ENCODE data around the gene GLDN.
A peak's percentile ranks its signal among the peaks of the same experiment; 100 is the strongest.
"Not testable (repeated sequence)": the region's sequence is repeated elsewhere in the genome, so short reads cannot be mapped to it uniquely, and the experiment has no call there.

GLDN gene

GRCh38 chr15:51390966-51391422 is 49.5 kb downstream of the GLDN start:
- no peak for DNase-seq

- no peak for DNase-seq
These were observed 55.5 kb downstream of the GLDN start for GRCh38 chr15:51396921-51397320.

- DNase-seq: no peak
These were observed 57.2 kb downstream of the GLDN start for GRCh38 chr15:51398626-51399025.

- no peak for DNase-seq
These were observed 59.8 kb downstream of the GLDN start for GRCh38 chr15:51401051-51401780.

DNA sequence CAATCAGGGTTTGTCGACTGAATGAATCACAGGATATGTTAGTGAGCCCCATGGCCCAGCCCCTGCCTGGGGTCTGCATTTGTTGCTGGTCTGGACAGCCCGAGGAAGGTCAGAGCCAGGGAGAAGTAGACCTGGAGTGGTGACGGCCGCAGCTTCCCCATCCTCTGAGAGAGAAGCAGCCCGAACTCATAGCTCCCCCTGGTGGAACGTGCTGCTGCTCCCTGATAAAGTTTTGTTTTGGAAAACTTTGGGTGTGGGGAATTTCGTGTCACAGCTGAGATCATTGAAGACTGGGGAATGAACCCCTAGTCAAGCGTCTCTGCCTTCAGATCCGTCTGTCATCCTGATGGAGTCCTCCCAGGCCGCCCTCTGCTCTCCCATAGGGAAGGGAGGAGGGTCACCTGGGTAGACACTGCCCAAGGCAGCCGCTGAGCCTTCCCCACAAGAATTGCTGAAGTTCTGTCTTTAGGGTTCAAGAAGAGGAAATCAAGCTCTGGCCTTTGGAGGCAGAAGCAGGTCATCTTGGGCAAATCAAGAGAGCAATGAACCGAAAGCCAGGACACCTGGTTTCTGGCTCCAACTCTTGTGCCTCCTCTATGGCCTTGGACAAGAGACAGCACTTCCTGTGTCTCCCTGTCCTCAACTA is 60.5 kb downstream of the GLDN start:
- peak in 1 of 2 donors; percentile 16 for DNase-seq

DNA sequence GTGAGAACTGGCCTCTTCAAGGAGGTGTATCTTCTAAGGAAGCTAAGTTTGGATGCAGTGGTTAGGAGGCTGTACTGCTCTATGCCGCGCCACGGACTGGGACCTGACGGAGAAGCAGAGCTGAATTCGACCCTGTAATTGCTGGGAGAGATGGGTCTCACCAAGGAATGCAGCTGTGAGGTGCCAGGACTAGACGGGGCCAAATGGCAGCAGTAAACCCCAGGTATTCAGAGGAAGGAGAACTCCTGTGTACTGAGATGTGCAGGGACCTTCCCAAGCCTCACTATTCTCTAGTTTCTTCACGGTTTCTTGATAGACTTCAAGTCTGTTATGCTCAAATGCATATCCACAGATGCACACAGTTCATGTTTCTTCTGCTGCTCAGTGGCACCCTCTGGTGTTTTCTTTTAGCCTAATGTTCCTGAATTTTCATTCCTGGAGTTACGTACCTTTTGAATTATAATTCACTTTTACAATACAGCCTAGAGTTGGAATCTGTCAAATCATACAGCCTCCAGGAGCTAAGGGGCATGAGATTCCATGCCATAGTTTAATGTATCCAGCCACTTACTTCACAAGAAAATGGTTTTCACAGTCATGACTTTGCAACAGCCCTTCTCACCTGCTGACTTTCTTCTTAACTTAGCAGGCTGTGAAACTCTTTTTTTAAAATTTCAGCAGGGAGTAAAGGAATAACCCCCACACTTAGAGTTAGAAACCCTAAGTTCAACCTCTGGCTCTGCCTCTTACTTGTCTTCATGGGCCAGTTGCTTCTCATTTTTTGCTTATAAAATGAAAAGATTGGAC is 61.8 kb downstream of the GLDN start:
- DNase-seq: no peak

GRCh38 chr15:51403946-51404695 is 62.7 kb downstream of the GLDN start:
- DNase-seq: no peak

DNA sequence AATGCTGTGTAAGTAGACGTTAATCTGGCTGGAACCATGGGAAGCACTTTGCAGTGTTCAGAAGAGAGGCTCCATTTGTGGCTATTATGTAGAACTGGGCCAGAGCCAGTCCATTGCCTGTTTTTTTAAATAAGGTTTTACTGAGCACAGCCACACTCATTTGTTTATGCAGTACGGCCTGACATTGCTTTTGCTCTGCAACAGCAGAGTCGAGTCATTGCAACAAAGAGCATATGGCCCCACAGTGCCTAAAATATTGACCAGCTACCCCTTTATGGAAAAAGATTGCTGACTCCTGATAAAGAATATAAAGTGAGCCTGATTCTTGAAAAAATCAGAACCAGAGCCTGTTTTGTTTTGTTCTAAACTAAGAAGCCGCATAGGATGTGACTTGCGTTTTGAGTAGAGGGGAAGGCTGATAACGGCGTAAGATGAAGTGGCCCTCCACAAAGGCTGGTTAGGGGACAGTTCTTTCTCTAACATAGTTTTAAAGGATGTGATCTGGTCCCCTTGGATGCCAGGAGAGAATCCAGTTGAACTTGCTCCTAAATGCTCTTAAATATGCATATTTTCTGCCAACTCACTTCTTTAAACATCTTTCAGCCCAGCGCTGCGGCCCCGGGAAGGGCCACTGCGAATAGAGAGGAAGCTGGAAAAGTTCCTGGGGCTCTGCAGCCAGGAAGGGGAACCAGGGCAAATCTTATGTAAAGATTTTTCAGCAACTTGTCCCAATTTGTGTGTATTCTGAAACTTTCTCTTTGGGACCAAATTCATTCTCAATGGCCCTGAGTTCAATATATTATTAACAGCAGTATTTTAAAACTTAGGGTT is 64.5 kb downstream of the GLDN start:
- no peak for DNase-seq

GRCh38 chr15:51414256-51414860 is 72.9 kb downstream of the GLDN start:
- no peak for DNase-seq

- DNase-seq: no peak
These were observed 74.7 kb downstream of the GLDN start for GRCh38 chr15:51416129-51416528.

GRCh38 chr15:51423040-51423439 is 81.6 kb downstream of the GLDN start:
- not testable (repeated sequence) for DNase-seq

GRCh38 chr15:51424780-51425179 is 83.3 kb downstream of the GLDN start:
- no peak for DNase-seq

- DNase-seq: no peak
These were observed 84.1 kb downstream of the GLDN start for GRCh38 chr15:51425517-51426040.

DNA sequence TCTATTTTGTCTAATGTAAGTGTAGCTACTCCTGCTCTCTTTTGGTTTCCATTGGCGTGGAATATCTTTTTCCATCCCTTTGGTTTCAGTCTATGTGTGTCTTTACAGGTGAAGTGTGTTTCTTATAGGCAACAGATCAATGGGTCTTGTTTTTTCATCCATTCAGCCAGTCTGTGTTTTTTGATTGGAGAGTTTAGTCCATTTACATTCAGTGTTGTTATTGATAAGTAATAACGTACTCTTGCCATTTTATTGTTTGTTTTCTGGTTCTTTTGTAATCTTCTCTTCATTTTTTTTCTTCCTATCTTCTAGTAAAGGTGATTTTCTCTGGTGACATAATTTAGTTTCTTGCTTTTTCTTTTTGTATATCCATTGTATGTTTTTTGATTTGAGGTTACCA is 97.1 kb downstream of the GLDN start:
- no peak for DNase-seq

- DNase-seq: no peak
These were observed 101.9 kb downstream of the GLDN start for GRCh38 chr15:51443282-51443914.

DNA sequence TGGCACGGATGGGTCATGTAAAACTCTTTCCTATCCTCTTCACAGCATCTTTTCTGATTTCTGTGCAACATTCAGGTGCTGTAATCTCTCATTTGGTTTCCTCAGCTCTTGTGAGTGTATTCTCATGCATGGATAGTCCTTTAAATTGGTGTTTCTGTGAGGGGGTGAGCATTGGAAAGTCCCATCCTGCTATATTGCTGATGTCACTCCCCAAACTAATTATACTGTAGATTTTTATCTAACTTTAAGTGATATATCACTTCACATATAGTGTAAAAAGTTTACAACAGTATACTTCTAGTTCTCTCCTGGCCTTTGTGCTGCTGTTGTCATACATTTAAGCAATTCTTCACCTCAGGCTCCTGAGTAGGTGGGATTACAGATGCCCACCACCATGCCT is 102.7 kb downstream of the GLDN start:
- no peak for DNase-seq

- DNase-seq: no peak
These were observed 103.4 kb downstream of the GLDN start for GRCh38 chr15:51444807-51445206.

DNA sequence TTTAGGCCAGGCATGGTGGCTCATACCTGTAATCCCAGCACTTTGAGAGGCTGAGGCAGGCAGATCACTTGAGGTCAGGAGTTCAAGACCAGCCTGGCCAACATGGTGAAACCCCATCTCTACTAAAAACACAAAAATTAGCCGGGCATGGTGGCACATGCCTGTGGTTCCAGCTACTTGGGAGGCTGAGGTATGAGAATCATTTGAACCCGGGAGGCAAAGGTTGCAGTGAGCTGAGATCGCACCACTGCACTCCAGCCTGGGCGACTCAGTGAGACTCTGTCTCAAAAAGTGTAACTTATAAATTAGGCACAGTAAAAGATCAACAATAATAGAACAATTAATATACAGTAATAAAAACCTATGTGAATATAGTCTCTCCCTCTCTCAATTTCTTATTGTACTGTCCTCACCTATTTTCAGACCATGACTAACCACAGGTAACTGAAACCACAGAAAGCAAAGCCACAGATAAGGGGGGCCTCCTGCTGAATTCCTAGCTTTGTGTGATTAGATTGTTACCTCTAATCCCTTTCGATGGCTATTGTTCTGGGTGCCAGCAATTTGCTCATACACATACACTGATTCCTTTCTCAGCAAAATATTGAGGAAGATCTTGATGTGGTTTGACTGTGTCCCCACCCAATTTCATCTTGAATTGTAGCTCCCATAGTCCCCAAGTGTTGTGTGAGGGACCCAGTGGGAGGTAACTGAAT is 104.7 kb downstream of the GLDN start:
- DNase-seq: not testable (repeated sequence)

DNA sequence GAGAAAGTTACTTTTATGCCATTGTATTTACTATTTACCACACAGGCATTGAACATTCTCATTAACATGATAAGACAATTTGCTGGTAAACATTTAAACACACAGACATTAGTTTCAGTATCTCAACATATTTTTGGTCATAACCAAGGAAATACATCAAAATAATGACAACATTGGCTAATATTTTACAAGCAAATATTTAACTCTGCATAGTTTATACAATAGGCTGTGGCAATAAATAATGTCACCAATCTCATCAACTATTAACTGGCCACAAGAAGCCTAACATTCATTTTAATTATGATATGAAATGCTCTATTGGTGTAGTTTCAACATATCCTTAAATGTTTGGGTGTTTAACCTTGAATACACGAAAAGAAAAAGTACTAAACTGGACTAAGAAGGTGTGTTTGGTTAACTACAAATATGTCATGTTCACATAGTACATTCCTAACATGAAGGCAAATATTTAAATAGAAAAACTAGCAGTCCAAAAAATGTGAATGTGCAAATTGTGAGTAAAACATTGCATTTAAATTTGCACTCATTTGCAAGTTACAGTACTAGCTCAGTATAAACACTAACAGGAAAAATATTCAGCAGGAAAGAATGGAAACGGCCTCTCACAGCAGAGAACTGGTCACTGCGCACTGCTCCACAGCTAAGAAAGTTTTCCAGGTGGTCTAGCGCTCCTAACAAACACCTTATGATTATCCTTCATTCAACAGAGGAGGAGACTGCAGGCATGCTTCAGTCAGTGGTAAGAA is 106.6 kb downstream of the GLDN start:
- no peak for DNase-seq

Data from CD4-positive, alpha-beta T cell treated with Interleukin-1 beta for 1 hour (primary cell).